GM18517 (cell line): ENCODE data around the gene KRT17.
"Not testable (repeated sequence)": the region's sequence is repeated elsewhere in the genome, so short reads cannot be mapped to it uniquely, and the experiment has no call there.

Experiments used
- ATAC-seq: cut with Tn5 transposase; IDR thresholded peaks from one replicate; pipeline ENCODE4 v1.9.1; 2021; ENCODE audit warnings: mild to moderate bottlenecking, moderate library complexity; ENCODE audit not compliant: unreplicated experiment

Gene KRT17

GRCh38 chr17:41621916-41622315 is 2.5 kb downstream of the KRT17 start:
- no peak for ATAC-seq

- ATAC-seq, result not testable (repeated sequence)
Observed at GRCh38 chr17:41621435-41621817, 2.9 kb downstream of the KRT17 start.

- no peak for ATAC-seq
Observed at GRCh38 chr17:41620583-41621434, 3.6 kb downstream of the KRT17 start.

- not testable (repeated sequence) for ATAC-seq
Observed at GRCh38 chr17:41619927-41620582, 4.3 kb downstream of the KRT17 start.

- ATAC-seq, result no peak
Observed at GRCh38 chr17:41619036-41619926, 5.1 kb downstream of the KRT17 start.

- ATAC-seq, result no peak
Observed at GRCh38 chr17:41618341-41619035, 5.9 kb downstream of the KRT17 start.

- ATAC-seq, result no peak
Observed at GRCh38 chr17:41617698-41618097, 6.7 kb downstream of the KRT17 start.

- ATAC-seq, result no peak
Observed at GRCh38 chr17:41617136-41617535, 7.2 kb downstream of the KRT17 start.

- not testable (repeated sequence) for ATAC-seq
Observed at GRCh38 chr17:41616486-41616885, 7.9 kb downstream of the KRT17 start.

GRCh38 chr17:41615454-41615853 is 8.9 kb downstream of the KRT17 start:
- no peak for ATAC-seq

GRCh38 chr17:41614767-41615166 is 9.6 kb downstream of the KRT17 start:
- not testable (repeated sequence) for ATAC-seq

GRCh38 chr17:41614098-41614497 is 10.3 kb downstream of the KRT17 start:
- no peak for ATAC-seq

GRCh38 chr17:41613277-41614082 is 10.9 kb downstream of the KRT17 start:
- ATAC-seq, result no peak

GRCh38 chr17:41612376-41613160 is 11.8 kb downstream of the KRT17 start, which contains the start of gene KRT16:
Gene KRT16 (minus strand): TSS chr17:41612767. CDS start chr17:41612688, 79 bp downstream.
- not testable (repeated sequence) for ATAC-seq

GRCh38 chr17:41610965-41611640 is 13.3 kb downstream of the KRT17 start:
- ATAC-seq, result no peak

- ATAC-seq, result not testable (repeated sequence)
Observed at GRCh38 chr17:41610061-41610517, 14.3 kb downstream of the KRT17 start.

- not testable (repeated sequence) for ATAC-seq
Observed at GRCh38 chr17:41606930-41607329, 17.4 kb downstream of the KRT17 start.

GRCh38 chr17:41602524-41602923 is 21.9 kb downstream of the KRT17 start:
- ATAC-seq, result no peak
